HepG2 (cell line): ENCODE results near the gene TLK1. TPM values are rescaled to one million over a fixed set of nuclear protein-coding genes. Genes with fewer than 3 reads are reported as not detected.
A peak's percentile ranks its signal among the peaks of the same experiment; 100 is the strongest.

Experiments
- CBFB ChIP-seq: sonication (generic); formaldehyde crosslinking; IDR thresholded peaks from 2 replicates; pipeline ENCODE4 v1.4.0; 2020; ENCODE audit warnings: missing genetic modification reagents
- CC2D1A ChIP-seq: sonication (generic); formaldehyde crosslinking; IDR thresholded peaks from 2 replicates; pipeline ENCODE4 v1.8.1; 2023; ENCODE audit warnings: mild to moderate bottlenecking, missing genetic modification reagents
- ERF ChIP-seq: IDR thresholded peaks from 2 replicates; pipeline ENCODE4 v1.6.1; 2018; ENCODE audit warnings: missing biosample characterization, missing genetic modification reagents
- GFI1 ChIP-seq: sonication (generic); formaldehyde crosslinking; IDR thresholded peaks from 2 replicates; pipeline ENCODE4 v1.5.0; 2020; ENCODE audit warnings: missing genetic modification reagents, mild to moderate bottlenecking, borderline replicate concordance
- ISL2 ChIP-seq: sonication (generic); formaldehyde crosslinking; IDR thresholded peaks from 2 replicates; pipeline ENCODE4 v1.5.0; 2020; ENCODE audit warnings: missing genetic modification reagents
- KDM5A ChIP-seq: fragments of 200-600 bp; sonication (generic); IDR thresholded peaks from 2 replicates; pipeline ENCODE4 v1.7.0; 2018; ENCODE audit warnings: antibody characterized with exemption, mild to moderate bottlenecking, low read length, borderline replicate concordance
- MED1 ChIP-seq: sonication (generic); formaldehyde crosslinking; IDR thresholded peaks from 2 replicates; pipeline ENCODE4 v1.4.0; 2020; ENCODE audit warnings: missing genetic modification reagents
- NFE2 ChIP-seq: sonication (generic); formaldehyde crosslinking; IDR thresholded peaks from 2 replicates; pipeline ENCODE4 v1.4.0; 2020; ENCODE audit warnings: missing genetic modification reagents
- NR2F1 ChIP-seq, 2 experiments: fragments of 450-650 bp in 1 of 2; formaldehyde crosslinking in 1 of 2; IDR thresholded peaks; 2 replicates each; pipeline versions ENCODE4 v1.5.0 to v1.6.1; 2016 to 2020; ENCODE audit warnings: mild to moderate bottlenecking in 1 of 2, missing compliant biosample characterization in 1 of 2, missing genetic modification reagents in 1 of 2, moderate library complexity in 1 of 2
- NR2F6 ChIP-seq, 2 experiments: IDR thresholded peaks; 2 replicates each; pipeline ENCODE4 v1.6.1; 2016; ENCODE audit warnings: antibody characterized with exemption in 1 of 2, mild to moderate bottlenecking in 1 of 2
- PATZ1 ChIP-seq: sonication (generic); formaldehyde crosslinking; IDR thresholded peaks from 2 replicates; pipeline ENCODE4 v1.4.0; 2020; ENCODE audit warnings: missing genetic modification reagents
- TCF7 ChIP-seq: sonication (generic); IDR thresholded peaks from 2 replicates; pipeline ENCODE4 v1.6.1; 2016; ENCODE audit warnings: antibody characterized with exemption, low read depth
- TEAD3 ChIP-seq: optimal IDR thresholded peaks from 2 replicates; pipeline ENCODE3; 2016; ENCODE audit warnings: borderline replicate concordance
- ZBTB7A ChIP-seq: sonication (generic); formaldehyde crosslinking; IDR thresholded peaks from 2 replicates; pipeline ENCODE4 v1.8.0; 2022; ENCODE audit warnings: mild to moderate bottlenecking, missing genetic modification reagents
- ZNF501 ChIP-seq: sonication (generic); formaldehyde crosslinking; IDR thresholded peaks from 2 replicates; pipeline ENCODE4 v1.5.1; 2020; ENCODE audit warnings: mild to moderate bottlenecking, moderate library complexity, missing genetic modification reagents
- ZNF782 ChIP-seq: sonication (generic); formaldehyde crosslinking; IDR thresholded peaks from 2 replicates; pipeline ENCODE4 v1.4.0; 2020; ENCODE audit warnings: missing genetic modification reagents, mild to moderate bottlenecking, borderline replicate concordance
- polyA plus RNA-seq, 8 experiments: library from polyadenylated mRNA; depleted of rRNA in 3 of 8; stranded (reverse) in 7 of 8; unstranded in 1 of 8; fragments of >200 nt; fragmentation: Illumina TruSeq in 4 of 8; extraction: Trizol in 4 of 8; gene quantifications; 2 replicates each; pipeline versions ENCODE4 v1.2.1 to v1.2.3, GENCODE V29; 2011 to 2016; ENCODE audit warnings: low read depth in 4 of 8, missing spikeins in 1 of 8, mixed read lengths in 1 of 8; ENCODE audit not compliant: insufficient read depth in 1 of 8
- total RNA-seq, 5 experiments: library from RNA; depleted of rRNA; stranded (reverse); fragments of >200 nt; fragmentation: Illumina TruSeq; extraction: Trizol; gene quantifications; 2 replicates each; pipeline ENCODE4 v1.2.3, GENCODE V29; 2016; ENCODE audit warnings: low read depth in 1 of 5
- TF ChIP-seq, protein P1 (sequence below): sonication (generic); formaldehyde crosslinking; IDR thresholded peaks from one replicate; pipeline ENCODE4 v1.5.1; 2020; ENCODE audit warnings: mild to moderate bottlenecking, missing genetic modification reagents; ENCODE audit errors: not compliant biosample characterization
- TF ChIP-seq, protein P2 (sequence below): sonication (generic); formaldehyde crosslinking; IDR thresholded peaks from 2 replicates; pipeline ENCODE4 v1.5.0; 2020; ENCODE audit warnings: mild to moderate bottlenecking, low read depth, missing genetic modification reagents, borderline replicate concordance

TLK1 gene
- total and polyA plus RNA-seq, 2 of the 13 experiments (the other 11 are each of a cell fraction or from before 2014, with no cell fraction given): 16.8 to 28.7 TPM

DNA sequence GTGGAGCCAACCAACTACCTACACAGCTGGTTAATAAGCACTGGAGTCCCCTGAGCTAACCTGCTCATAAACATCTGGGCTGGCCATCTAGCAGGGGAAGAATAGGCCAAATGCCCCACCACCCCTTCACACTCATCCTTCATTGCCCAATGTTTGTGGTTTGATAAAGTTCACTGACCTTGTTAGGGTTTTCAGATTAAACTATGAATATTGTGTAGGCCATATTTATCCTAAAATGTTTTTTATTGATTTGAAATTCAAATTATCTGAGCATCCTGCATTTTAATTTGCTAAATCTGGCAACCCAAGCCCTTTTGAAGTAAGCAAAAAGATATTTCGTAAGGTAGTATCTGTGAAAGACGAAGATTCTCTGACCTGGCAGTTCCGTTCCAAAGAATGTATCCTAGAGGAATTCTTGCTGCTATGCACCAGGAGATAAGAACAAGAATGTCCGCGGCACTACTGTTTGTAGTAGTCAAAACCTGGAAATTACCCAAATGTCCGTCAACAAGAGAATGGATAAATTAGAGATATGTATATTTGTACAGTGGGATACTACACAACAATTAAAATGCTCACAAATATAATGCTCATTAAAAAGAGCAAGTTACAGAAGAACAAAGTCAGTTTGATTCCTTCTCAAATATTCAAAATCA is 5.8 kb upstream of the TLK1 start (continued):
- peak; percentile 82 for TF ChIP-seq ISL2 (CRISPR knock-in tag)
- peak; percentile 56; the same call in 1 of the 2 replicates for TF ChIP-seq ZNF501 (CRISPR knock-in tag)
- peak; percentile 66 for TF ChIP-seq MED1 (CRISPR knock-in tag)
- TF ChIP-seq GFI1 (CRISPR knock-in tag): peak; percentile 53; the same call in 1 of the 2 replicates
- peak in 1 of 2 experiments; percentile 67; a peak in 1 of 4 replicates for TF ChIP-seq NR2F1 (CRISPR knock-in tag; IDR thresholded peaks at IDR 0.05)
- TF ChIP-seq PATZ1 (CRISPR knock-in tag): peak; percentile 71
- peak; percentile 73 for TF ChIP-seq NR2F6 (IDR thresholded peaks at IDR 0.05)
- TF ChIP-seq NR2F6 (CRISPR knock-in tag; IDR thresholded peaks at IDR 0.05): peak; percentile 46; the same call in 1 of the 2 replicates
- 0 out of 2 replicates have a peak, but pooled peaks have one; percentile 17 for TF ChIP-seq ERF (CRISPR knock-in tag)
- TF ChIP-seq KDM5A: no peak
- no peak for TF ChIP-seq NFE2
- TF ChIP-seq TEAD3: peak; percentile 94
- TF ChIP-seq, protein P1, sequence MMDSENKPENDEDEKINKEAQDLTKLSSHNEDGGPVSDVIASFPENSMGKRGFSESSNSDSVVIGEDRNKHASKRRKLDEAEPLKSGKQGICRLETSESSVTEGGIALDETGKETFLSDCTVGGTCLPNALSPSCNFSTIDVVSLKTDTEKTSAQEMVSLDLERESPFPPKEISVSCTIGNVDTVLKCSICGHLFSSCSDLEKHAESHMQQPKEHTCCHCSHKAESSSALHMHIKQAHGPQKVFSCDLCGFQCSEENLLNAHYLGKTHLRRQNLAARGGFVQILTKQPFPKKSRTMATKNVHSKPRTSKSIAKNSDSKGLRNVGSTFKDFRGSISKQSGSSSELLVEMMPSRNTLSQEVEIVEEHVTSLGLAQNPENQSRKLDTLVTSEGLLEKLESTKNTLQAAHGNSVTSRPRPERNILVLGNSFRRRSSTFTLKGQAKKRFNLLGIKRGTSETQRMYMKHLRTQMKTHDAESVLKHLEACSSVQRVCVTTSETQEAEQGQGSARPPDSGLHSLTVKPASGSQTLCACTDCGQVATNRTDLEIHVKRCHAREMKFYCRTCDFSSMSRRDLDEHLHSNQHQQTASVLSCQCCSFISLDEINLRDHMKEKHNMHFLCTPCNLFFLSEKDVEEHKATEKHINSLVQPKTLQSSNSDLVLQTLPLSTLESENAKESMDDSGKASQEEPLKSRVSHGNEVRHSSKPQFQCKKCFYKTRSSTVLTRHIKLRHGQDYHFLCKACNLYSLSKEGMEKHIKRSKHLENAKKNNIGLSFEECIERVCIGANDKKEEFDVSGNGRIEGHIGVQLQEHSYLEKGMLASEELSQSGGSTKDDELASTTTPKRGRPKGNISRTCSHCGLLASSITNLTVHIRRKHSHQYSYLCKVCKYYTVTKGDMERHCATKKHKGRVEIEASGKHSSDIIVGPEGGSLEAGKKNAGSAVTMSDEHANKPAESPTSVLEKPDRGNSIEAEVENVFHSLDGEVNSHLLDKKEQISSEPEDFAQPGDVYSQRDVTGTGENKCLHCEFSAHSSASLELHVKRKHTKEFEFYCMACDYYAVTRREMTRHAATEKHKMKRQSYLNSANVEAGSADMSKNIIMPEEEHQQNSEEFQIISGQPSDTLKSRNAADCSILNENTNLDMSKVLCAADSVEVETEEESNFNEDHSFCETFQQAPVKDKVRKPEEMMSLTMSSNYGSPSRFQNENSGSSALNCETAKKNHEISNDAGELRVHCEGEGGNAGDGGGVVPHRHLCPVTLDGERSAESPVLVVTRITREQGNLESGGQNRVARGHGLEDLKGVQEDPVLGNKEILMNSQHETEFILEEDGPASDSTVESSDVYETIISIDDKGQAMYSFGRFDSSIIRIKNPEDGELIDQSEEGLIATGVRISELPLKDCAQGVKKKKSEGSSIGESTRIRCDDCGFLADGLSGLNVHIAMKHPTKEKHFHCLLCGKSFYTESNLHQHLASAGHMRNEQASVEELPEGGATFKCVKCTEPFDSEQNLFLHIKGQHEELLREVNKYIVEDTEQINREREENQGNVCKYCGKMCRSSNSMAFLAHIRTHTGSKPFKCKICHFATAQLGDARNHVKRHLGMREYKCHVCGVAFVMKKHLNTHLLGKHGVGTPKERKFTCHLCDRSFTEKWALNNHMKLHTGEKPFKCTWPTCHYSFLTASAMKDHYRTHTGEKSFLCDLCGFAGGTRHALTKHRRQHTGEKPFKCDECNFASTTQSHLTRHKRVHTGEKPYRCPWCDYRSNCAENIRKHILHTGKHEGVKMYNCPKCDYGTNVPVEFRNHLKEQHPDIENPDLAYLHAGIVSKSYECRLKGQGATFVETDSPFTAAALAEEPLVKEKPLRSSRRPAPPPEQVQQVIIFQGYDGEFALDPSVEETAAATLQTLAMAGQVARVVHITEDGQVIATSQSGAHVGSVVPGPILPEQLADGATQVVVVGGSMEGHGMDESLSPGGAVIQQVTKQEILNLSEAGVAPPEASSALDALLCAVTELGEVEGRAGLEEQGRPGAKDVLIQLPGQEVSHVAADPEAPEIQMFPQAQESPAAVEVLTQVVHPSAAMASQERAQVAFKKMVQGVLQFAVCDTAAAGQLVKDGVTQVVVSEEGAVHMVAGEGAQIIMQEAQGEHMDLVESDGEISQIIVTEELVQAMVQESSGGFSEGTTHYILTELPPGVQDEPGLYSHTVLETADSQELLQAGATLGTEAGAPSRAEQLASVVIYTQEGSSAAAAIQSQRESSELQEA: no peak
- TF ChIP-seq CBFB (CRISPR knock-in tag): peak; percentile 97
- TF ChIP-seq, protein P2, sequence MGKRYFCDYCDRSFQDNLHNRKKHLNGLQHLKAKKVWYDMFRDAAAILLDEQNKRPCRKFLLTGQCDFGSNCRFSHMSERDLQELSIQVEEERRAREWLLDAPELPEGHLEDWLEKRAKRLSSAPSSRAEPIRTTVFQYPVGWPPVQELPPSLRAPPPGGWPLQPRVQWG (CRISPR knock-in tag): no peak
- no peak for TF ChIP-seq ZNF782
- TF ChIP-seq CC2D1A (CRISPR knock-in tag): no peak
- TF ChIP-seq ZBTB7A: no peak
- TF ChIP-seq TCF7: peak; percentile 87
